ENCODE measurements around the gene TPM1. TPM values are rescaled to one million over a fixed set of nuclear protein-coding genes. Genes with fewer than 3 reads are reported as not detected.

TPM1 gene
- total and polyA plus RNA-seq, 2 of the 4 experiments (the other 2 are of a cell fraction) = 661 to 1,623 TPM

GRCh38 chr15:63029676-63030075 is 12.9 kb upstream of the TPM1 start:
- Histone ChIP-seq H4K20me1 (ENCODE audit: insufficient read depth, low read length) (no peaks in the 10 kb centered on the region), H3K9ac (ENCODE audit: low read depth, low read length) (no peak overlapping the region), H3K56ac (ENCODE audit: extremely low read depth, insufficient read depth, low read length) (no peak overlapping the region), H3K4me2 (ENCODE audit: low read depth, low read length) (no peak overlapping the region), H3K27me3 (ENCODE audit: control insufficient read depth, insufficient read depth, low read length) (no peaks in the 10 kb centered on the region), H2AFZ (replicated peaks; ENCODE audit: low read length, poor library complexity) (peak overlapping the region; percentile 44), H3K27ac (ENCODE audit: insufficient read depth, low read length) (no peak overlapping the region), H2AK9ac (replicated peaks; ENCODE audit: low read depth, low read length, poor library complexity) (no peak overlapping the region), H2AK5ac (ENCODE audit: low read depth, low read length) (peak overlapping the region; percentile 51), H2BK5ac (ENCODE audit: low read depth, low read length, poor library complexity, severe bottlenecking) (no peak overlapping the region), H3K79me1 (ENCODE audit: low read depth in 1 of 2, low read length in 2 of 2) (no peaks in the 10 kb centered on the region), H3K9me1 (ENCODE audit: insufficient read depth, low read length) (no peaks in the 10 kb centered on the region), H3K23ac (ENCODE audit: low read depth, low read length) (no peak overlapping the region), H3K9me3 (ENCODE audit: control insufficient read depth, insufficient read depth, low read length) (no peaks in the 10 kb centered on the region), H2BK20ac (ENCODE audit: low read depth, low read length) (no peak overlapping the region), H3K18ac (ENCODE audit: low read depth, low read length) (no peak overlapping the region), H3K36me3 (ENCODE audit: control insufficient read depth, insufficient read depth, low read length) (no peaks in the 10 kb centered on the region), H3K4me3 (ENCODE audit: insufficient read depth, low read depth, low read length) (no peak overlapping the region), H3K14ac (replicated peaks; ENCODE audit: low read depth, low read length) (no peak overlapping the region), H2BK15ac (ENCODE audit: low read depth, low read length) (peak overlapping the region; percentile 31; the same call in 1 of the 3 replicates), H3K4ac (ENCODE audit: low read depth, low read length) (no peak overlapping the region), H4K8ac (ENCODE audit: low read depth in 2 of 2, low read length in 2 of 2) (no peak overlapping the region), H3K4me1 (ENCODE audit: control insufficient read depth, insufficient read depth, low read length) (peaks cover 3% of the 10 kb centered on the region), H4K5ac (ENCODE audit: low read depth, low read length) (no peak overlapping the region), H4K91ac (ENCODE audit: insufficient read depth, low read depth, low read length) (peak overlapping the region; percentile 21; the same call in 1 of the 2 replicates), H2BK120ac (ENCODE audit: low read depth, low read length) (no peak overlapping the region)
- ChIA-PET CTCF (interaction anchor here (1.1 kb wide), 2 partner anchors 52 to 178 kb away, joined by 4 to 7 read pairs; no protein-coding TSS in a partner anchor), POLR2A (ENCODE audit: unreplicated experiment) (interaction anchor here (0.8 kb wide), 1 partner anchor 13 kb away, joined by 3 read pairs; the partner anchor contains the start of gene TPM1)
- no peak for TF ChIP-seq ELK1 (IDR thresholded peaks at IDR 0.05; ENCODE audit: borderline replicate concordance, low read depth, low read length)
- TF ChIP-seq RFX5 (IDR thresholded peaks at IDR 0.05; ENCODE audit: low read depth, low read length) = no peak
- no peak for TF ChIP-seq CEBPB (IDR thresholded peaks at IDR 0.05; ENCODE audit: low read depth, low read length)
- TF ChIP-seq SMC3 (IDR thresholded peaks at IDR 0.05; ENCODE audit: low read depth, low read length) = no peak
- no peak for TF ChIP-seq CHD1 (IDR thresholded peaks at IDR 0.05; ENCODE audit: low read depth, low read length)
- no peak for TF ChIP-seq MXI1 (IDR thresholded peaks at IDR 0.05; ENCODE audit: borderline replicate concordance, low read depth, low read length)
- no peak for TF ChIP-seq MAFK (IDR thresholded peaks at IDR 0.05; ENCODE audit: low read depth, low read length)
- TF ChIP-seq USF2 (IDR thresholded peaks at IDR 0.05; ENCODE audit: low read depth, low read length) = no peak
- no peak for TF ChIP-seq POLR2A (IDR thresholded peaks at IDR 0.05; ENCODE audit: low read depth, low read length)
- no TSS peak for BruUV-seq (replicated peaks)
- in situ Hi-C loops (cut with MboI; ENCODE audit: low sequenced_read_pairs) (no loop called here), dilution Hi-C loops (cut with HindIII; ENCODE audit: low sequenced_read_pairs, unreplicated experiment) (no loop called here), intact Hi-C loops (cut with micrococcal nuclease) (no loop called here)
- ATAC-seq (ENCODE audit: low read depth) = peak; percentile 29; the same call in 1 of the 2 replicates
- no peak for DNase-seq
- 65% methylated on average over 3 of the region's 5 CpGs; no CpG with 5 or more reads in 1 of the 2 experiments for WGBS, 2 experiments (ENCODE audit: extremely low coverage in 2 of 2, insufficient read length in 1 of 2)
